ENCODE measurements around the gene DNER. TPM values are rescaled to one million over a fixed set of nuclear protein-coding genes. Genes with fewer than 3 reads are reported as not detected.

DNER gene
- total and polyA plus RNA-seq, 2 donors (not counting 1 experiment from before 2014, with no cell fraction given): not detected

DNA sequence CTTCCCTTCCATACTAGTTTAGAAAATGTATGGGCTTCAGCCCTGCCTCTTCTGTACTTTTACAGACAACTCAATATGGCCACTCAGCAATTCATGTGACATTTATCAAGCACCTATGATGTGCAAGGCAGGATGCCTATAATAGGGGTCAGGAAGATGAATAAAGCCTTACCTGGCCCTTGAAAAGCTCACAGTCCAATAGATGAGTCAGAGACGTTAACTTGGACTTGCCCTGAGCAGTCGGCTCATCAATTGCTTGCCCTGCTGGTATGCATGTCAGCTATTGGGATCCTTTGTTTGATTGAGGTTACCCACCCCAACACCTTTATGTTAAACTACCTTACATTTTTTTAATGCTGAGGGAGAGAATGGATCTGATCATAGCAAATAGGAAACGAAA lies 116.1 kb downstream of the DNER start:
- DNase-seq (no peak), ATAC-seq (ENCODE audit: low read depth) (no peak)
- H3K9ac ChIP-seq (ENCODE audit: low read length): no peak overlapping the region
- no peak overlapping the region for H3K27ac ChIP-seq (ENCODE audit: low read length in 2 of 2)
- POLR2A ChIA-PET: no interaction called here
- no peaks in the 10 kb centered on the region for H3K36me3 ChIP-seq (replicated peaks in 1 of 2; ENCODE audit: control extremely low read depth in 1 of 2, control insufficient read depth in 1 of 2, extremely low read depth in 1 of 2, insufficient read depth in 2 of 2, low read length in 1 of 2)
- H3K27me3 ChIP-seq (replicated peaks in 1 of 4; ENCODE audit: control extremely low read depth in 1 of 4, control insufficient read depth in 3 of 4, insufficient read depth in 4 of 4, low read length in 3 of 4): peaks cover 0 to 3% (median 0%) of the 10 kb centered on the region in 4 experiments
- no peak for TF ChIP-seq EZH2 (IDR thresholded peaks at IDR 0.05; ENCODE audit: borderline replicate concordance, insufficient read depth, low read depth, low read length, poor library complexity, severe bottlenecking)
- TF ChIP-seq, protein P1, sequence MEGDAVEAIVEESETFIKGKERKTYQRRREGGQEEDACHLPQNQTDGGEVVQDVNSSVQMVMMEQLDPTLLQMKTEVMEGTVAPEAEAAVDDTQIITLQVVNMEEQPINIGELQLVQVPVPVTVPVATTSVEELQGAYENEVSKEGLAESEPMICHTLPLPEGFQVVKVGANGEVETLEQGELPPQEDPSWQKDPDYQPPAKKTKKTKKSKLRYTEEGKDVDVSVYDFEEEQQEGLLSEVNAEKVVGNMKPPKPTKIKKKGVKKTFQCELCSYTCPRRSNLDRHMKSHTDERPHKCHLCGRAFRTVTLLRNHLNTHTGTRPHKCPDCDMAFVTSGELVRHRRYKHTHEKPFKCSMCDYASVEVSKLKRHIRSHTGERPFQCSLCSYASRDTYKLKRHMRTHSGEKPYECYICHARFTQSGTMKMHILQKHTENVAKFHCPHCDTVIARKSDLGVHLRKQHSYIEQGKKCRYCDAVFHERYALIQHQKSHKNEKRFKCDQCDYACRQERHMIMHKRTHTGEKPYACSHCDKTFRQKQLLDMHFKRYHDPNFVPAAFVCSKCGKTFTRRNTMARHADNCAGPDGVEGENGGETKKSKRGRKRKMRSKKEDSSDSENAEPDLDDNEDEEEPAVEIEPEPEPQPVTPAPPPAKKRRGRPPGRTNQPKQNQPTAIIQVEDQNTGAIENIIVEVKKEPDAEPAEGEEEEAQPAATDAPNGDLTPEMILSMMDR (IDR thresholded peaks at IDR 0.05): no peak
- H3K4me1 ChIP-seq (ENCODE audit: control insufficient read depth in 2 of 2, insufficient read depth in 2 of 2, low read length in 2 of 2): no peaks in the 10 kb centered on the region
- no peak overlapping the region for H3K4me2 ChIP-seq (replicated peaks; ENCODE audit: low read depth, low read length, poor library complexity, severe bottlenecking)
- H3K4me3 ChIP-seq (ENCODE audit: control extremely low read depth in 1 of 5, extremely low read depth in 1 of 5, insufficient read depth in 1 of 5, low read depth in 2 of 5, low read length in 4 of 5): no peak overlapping the region
- CTCF ChIA-PET: no interaction called here
- no peaks in the 10 kb centered on the region for H3K79me2 ChIP-seq (ENCODE audit: control insufficient read depth, insufficient read depth, low read length)
- no CpG with 5 or more reads among the region's 3 CpGs for WGBS (ENCODE audit: insufficient coverage)
- Mint-ChIP-seq H3K4me3 (no peak overlapping the region), H3K9me3 (ENCODE audit: insufficient read depth) (no peaks in the 10 kb centered on the region), H3K27me3 (peaks cover 19% of the 10 kb centered on the region), H3K4me1 (no peaks in the 10 kb centered on the region), H3K27ac (no peak overlapping the region)
- intact Hi-C loops (cut with micrococcal nuclease): no loop called here
- H2AFZ ChIP-seq (ENCODE audit: insufficient read depth, low read depth, low read length, poor library complexity, severe bottlenecking): no peak overlapping the region
- H3K9me3 ChIP-seq (ENCODE audit: control extremely low read depth in 1 of 3, control insufficient read depth in 2 of 3, insufficient read depth in 1 of 3, low read length in 2 of 3): no peaks in the 10 kb centered on the region
- H4K20me1 ChIP-seq (ENCODE audit: control insufficient read depth, insufficient read depth, low read length, poor library complexity, severe bottlenecking): no peaks in the 10 kb centered on the region

DNA sequence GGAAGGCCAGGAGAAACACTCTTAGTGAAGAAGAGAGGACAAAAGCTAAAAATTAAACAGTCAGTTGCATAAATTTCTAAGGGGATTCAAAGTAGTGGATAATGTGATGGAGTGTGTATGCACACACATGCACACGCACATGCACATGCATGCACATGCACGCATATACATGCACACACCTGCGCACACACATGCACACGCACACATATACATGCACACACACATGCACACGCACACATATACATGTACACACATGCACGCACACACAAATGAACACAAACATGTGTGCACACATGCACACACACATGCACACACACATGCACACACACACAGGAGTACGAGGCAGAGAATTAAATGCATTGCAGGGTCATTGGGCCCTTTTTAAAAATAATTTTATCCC lies 117.6 kb downstream of the DNER start:
- CTCF ChIA-PET: interaction anchor here (1.2 kb wide), 1 partner anchor 1706 kb away, joined by 4 read pairs; no protein-coding TSS in a partner anchor
- POLR2A ChIA-PET: no interaction called here
- DNase-seq (no peak), ATAC-seq (ENCODE audit: low read depth) (no peak)
- Histone ChIP-seq H3K27me3 (replicated peaks in 1 of 4; ENCODE audit: control extremely low read depth in 1 of 4, control insufficient read depth in 3 of 4, insufficient read depth in 4 of 4, low read length in 3 of 4) (peaks cover 0 to under 1% (median 0%) of the 10 kb centered on the region in 4 experiments), H3K4me3 (ENCODE audit: control extremely low read depth in 1 of 5, extremely low read depth in 1 of 5, insufficient read depth in 1 of 5, low read depth in 2 of 5, low read length in 4 of 5) (no peak overlapping the region), H3K4me1 (ENCODE audit: control insufficient read depth in 2 of 2, insufficient read depth in 2 of 2, low read length in 2 of 2) (no peaks in the 10 kb centered on the region), H3K36me3 (replicated peaks in 1 of 2; ENCODE audit: control extremely low read depth in 1 of 2, control insufficient read depth in 1 of 2, extremely low read depth in 1 of 2, insufficient read depth in 2 of 2, low read length in 1 of 2) (no peaks in the 10 kb centered on the region), H3K27ac (ENCODE audit: low read length in 2 of 2) (no peak overlapping the region), H3K9me3 (ENCODE audit: control extremely low read depth in 1 of 3, control insufficient read depth in 2 of 3, insufficient read depth in 1 of 3, low read length in 2 of 3) (no peaks in the 10 kb centered on the region), H3K79me2 (ENCODE audit: control insufficient read depth, insufficient read depth, low read length) (no peaks in the 10 kb centered on the region), H3K4me2 (replicated peaks; ENCODE audit: low read depth, low read length, poor library complexity, severe bottlenecking) (no peak overlapping the region), H2AFZ (ENCODE audit: insufficient read depth, low read depth, low read length, poor library complexity, severe bottlenecking) (no peak overlapping the region), H3K9ac (ENCODE audit: low read length) (no peak overlapping the region), H4K20me1 (ENCODE audit: control insufficient read depth, insufficient read depth, low read length, poor library complexity, severe bottlenecking) (no peaks in the 10 kb centered on the region)
- Mint-ChIP-seq H3K9me3 (ENCODE audit: insufficient read depth) (no peaks in the 10 kb centered on the region), H3K4me3 (no peak overlapping the region), H3K4me1 (no peaks in the 10 kb centered on the region), H3K27ac (no peak overlapping the region), H3K27me3 (peaks cover 14% of the 10 kb centered on the region)
- TF ChIP-seq EZH2 (IDR thresholded peaks at IDR 0.05; ENCODE audit: borderline replicate concordance, insufficient read depth, low read depth, low read length, poor library complexity, severe bottlenecking): no peak
- TF ChIP-seq, protein P1 (IDR thresholded peaks at IDR 0.05): no peak
- WGBS (ENCODE audit: insufficient coverage): 70% methylated on average over 5 of the region's 7 CpGs
- intact Hi-C loops (cut with micrococcal nuclease): no loop called here
